Measurements from ENCODE around the gene ELMO3.

Gene ELMO3

DNA sequence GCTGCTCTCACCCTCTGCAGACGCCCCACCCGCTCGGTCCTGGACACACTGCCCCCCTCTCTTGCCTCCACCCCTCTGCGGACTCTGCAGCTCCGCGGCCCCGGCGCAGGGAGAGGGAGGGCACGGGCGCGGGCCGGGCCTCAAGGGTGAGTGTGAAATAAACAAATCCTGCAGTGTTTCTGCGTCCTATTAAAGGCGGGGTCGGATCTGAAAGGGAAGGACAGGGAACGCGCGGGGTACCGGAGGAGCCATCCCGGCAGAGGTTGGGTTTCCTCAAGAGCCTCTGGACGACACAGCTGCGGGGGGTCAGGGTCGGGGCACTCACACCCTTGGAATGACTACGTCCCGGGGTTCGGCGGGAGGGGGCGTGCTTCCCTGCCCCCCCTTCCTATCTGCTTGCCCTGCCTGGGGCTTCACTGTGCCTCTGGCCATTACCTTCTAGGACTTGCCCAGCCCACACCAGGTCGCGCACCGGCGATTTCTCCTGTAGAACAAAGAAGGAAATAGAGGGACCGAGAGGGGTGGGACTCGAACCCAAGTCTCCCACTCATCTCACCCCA lies 34.9 kb upstream of the ELMO3 start:
- DNase-seq (ENCODE audit: low spot score) = no peak

DNA sequence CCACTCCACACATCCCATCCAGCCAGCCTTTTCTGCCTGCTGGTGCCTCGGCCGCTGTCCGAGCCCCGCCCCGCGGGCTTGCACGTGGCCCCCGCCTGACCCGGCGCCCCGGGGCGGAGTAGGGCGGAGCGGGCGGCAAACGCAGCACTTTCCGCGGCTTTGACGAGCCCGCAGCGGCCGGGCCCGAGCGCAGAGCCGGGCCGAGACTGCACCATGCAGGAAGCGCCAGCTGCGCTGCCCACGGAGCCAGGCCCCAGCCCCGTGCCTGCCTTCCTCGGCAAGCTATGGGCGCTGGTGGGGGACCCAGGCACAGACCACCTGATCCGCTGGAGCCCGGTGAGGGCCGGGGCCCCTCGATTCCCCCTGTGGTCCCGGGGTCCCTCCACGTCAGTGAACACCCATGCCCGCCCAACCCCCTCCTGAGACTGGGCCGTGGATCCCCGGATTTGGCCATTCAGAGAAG lies 34.3 kb upstream of the ELMO3 start, which contains the start of gene HSF4:
Gene HSF4, plus strand, starts transcription at position 147 of the 463 bp plus-strand sequence. Its CDS starts 67 bp downstream, at position 214.
- DNase-seq (ENCODE audit: low spot score) = no peak

DNA sequence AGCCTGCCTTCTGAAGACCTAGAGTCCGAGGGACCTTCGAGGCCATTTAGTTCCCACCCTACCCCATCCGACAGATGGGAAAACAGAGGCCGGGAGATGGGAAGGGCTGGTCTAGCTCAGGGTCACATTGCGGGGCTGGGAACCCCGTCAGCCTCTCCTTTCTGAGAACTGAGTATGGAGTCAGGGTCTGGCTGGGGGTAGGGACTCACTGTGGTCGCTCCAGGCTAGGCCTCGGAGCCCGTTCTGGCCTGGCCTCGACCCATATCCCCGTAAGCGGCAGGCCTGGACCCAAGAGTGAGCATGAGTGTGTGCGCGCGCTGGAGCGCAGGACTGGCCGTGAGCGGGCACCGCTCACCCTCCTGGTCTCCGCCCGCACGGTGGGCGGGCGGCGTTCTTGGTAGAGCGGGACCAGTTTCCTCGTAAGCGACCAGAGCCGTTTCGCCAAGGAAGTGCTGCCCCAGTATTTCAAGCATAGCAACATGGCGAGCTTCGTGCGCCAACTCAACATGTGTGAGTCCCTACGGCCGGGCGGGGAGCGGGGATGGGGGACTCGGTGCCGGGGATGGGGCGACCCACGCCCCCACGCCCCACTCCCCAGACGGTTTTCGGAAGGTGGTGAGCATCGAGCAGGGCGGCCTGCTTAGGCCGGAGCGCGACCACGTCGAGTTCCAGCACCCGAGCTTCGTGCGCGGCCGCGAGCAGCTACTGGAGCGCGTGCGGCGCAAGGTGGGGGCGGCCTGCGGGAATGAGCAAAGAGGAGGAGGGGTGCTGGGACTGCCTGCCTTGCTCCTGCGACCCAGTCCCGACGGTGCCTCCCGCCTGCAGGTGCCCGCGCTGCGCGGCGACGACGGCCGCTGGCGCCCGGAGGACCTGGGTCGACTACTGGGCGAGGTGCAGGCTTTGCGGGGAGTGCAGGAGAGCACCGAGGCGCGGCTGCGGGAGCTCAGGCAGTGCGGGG lies 33.5 kb upstream of the ELMO3 start:
- no peak for DNase-seq (ENCODE audit: low spot score)

GRCh38 chr16:67166110-67166547 lies 32.8 kb upstream of the ELMO3 start:
- DNase-seq (ENCODE audit: low spot score) = no peak

GRCh38 chr16:67166598-67167168 lies 32.2 kb upstream of the ELMO3 start:
- no peak for DNase-seq (ENCODE audit: low spot score)

DNA sequence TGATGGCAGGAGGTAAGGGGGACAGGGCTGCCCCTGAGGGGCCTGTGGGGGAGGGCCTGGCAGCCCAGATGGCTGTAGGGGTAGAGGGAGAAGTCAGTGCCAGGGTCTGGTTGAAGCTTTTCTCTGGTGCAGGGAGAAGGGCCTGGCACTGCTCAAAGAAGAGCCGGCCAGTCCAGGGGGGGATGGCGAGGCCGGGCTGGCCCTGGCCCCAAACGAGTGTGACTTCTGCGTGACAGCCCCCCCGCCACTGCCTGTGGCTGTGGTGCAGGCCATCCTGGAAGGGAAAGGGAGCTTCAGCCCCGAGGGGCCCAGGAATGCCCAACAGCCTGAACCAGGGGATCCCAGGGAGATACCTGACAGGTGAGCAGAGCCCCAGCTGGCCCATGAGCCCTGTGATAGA lies 31.3 kb upstream of the ELMO3 start:
- DNase-seq (ENCODE audit: low spot score) = no peak

GRCh38 chr16:67169011-67169451 lies 29.9 kb upstream of the ELMO3 start:
- no peak for DNase-seq (ENCODE audit: low spot score)

DNA sequence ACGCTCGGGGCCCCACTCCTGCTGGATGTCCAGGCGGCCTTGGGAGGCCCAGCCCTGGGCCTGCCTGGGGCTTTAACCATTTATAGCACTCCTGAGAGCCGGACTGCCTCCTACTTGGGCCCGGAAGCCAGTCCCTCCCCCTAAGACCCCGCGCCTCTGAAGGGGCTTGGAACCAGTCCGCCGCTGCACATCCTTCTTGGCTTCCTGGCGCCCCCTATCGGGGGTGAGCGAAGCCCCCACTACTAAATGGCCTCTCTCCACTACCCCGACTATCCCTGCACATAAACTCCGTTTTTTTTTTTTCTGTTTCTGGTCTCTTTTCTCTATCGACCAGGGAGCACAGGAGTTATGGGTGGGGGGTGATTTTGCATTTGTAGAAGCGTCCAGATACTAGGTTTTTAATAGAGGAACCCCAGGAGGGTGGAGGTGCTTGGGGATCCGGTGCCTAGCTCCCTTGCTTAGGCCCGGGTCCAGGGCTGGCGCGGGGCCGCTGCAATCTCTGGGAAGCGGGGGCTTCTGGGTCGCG lies 29.2 kb upstream of the ELMO3 start:
- DNase-seq (ENCODE audit: low spot score) = peak; percentile 37

GRCh38 chr16:67170168-67170948 lies 28.6 kb upstream of the ELMO3 start, which contains the start of gene NOL3:
TSS of gene NOL3 (plus strand) at chr16:67170538.
- DNase-seq (ENCODE audit: low spot score) = peak; percentile 30

DNA sequence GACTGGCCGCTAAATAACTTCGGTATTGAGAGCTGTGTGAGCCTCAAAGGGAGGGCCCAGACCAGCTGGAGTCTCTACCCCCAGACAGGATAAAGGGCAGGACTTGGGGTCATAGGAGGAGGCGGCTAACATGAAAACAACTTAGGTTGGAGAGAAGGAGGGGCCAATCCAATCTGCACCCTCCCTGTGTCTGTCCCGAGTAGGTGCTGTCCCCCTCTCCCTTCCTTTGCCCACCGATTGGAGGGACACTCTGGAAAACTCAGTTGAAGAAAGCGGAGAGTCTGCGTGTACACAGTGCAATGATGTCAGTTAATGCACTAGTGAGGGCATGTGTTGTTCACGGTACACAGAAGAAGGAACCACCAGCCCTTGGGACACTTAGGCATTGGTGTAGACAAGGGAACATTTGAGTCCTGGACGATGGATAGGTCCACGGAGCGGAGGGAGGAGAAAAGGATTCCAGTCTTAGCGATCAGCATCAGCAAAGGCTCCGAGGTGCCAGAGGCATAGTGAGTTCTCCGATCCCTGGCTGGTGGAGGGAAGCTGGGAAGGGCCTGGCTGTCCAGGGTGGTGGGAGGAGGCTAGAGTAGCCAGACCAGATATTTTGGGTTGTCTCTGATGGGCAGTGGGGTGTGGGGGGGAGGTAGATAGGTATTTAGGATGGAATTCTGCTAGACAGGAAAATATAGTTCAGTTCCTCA lies 27.8 kb upstream of the ELMO3 start:
- no peak for DNase-seq (ENCODE audit: low spot score)

- no peak for DNase-seq (ENCODE audit: low spot score)
Measured at GRCh38 chr16:67173323-67173722, 25.6 kb upstream of the ELMO3 start.

GRCh38 chr16:67173808-67174705 lies 24.9 kb upstream of the ELMO3 start:
- DNase-seq (ENCODE audit: low spot score) = peak; percentile 63

DNA sequence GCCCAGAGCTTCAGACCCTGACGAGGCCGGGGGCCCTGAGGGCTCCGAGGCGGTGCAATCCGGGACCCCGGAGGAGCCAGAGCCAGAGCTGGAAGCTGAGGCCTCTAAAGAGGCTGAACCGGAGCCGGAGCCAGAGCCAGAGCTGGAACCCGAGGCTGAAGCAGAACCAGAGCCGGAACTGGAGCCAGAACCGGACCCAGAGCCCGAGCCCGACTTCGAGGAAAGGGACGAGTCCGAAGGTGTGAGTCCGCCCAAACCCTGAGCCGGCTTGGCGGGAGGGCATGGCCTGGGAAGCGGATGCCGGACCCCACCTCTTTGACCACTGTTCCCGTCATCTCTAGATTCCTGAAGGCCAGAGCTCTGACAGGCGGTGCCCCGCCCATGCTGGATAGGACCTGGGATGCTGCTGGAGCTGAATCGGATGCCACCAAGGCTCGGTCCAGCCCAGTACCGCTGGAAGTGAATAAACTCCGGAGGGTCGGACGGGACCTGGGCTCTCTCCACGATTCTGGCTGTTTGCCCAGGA lies 24.2 kb upstream of the ELMO3 start:
- no peak for DNase-seq (ENCODE audit: low spot score)

DNA sequence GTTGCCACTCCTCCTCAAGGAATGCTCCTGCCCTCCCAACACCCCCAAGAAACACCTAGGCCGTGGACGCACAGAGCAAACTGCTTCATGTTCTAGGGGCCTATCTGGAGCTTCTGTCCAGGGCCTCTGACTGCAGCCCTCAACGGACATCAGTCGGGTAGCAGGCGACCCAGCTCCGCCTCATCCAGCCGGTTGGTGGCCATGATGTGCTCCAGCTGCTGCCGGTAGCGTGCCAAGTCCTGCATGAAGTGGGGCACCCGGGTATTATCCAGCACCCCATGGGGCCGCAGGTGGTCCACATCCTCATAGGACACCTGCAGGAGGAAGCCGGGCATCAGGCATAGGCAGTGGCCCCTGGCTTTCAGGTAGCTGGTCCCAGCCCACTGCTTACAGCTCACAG lies 22.3 kb upstream of the ELMO3 start:
- no peak for DNase-seq (ENCODE audit: low spot score)

DNA sequence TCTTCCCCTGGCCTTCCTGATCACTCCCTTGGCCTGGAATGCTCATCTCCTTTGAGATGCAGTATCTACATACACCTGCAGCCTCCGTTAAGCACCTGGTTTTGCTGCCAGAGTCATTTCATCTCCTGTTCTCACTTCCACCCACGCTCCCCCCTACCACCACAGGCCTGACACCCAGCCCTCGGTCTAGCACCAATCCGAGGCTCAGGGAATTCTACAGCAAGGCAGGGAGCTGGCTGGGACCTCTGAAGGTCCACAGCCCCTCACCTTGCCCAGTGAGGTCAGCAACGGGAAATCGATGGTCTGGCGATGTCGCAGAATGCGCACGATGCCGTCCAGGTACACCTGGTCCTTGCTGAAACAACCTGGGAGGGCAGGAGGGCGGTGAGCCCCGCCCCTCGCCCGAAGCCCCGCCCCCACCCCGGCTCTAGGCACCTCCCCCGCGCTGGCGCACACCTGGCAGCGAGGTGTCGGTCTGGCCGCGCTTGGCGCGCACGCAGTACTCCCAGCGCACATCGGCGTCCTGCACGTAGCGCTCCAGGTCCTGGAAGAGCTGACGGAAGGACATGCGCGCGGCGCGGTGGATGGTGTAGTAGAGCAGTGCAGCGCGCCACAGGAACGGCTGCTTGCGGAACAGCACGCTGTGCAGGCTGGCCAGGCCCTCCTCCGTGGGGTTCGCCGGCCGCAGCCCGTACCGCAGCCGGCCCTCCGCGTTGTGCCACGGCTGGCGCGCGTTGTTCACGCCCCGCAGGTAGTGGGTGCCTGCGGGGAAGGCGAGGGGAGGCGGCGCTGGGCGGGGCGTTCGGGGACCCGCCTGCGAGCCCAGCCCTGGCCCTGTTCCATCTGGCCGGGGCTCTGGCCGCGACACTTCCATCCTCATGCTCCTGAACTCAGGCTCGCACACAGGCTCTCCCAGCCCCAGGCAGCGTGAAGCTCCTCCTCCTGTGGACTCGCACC lies 20.9 kb upstream of the ELMO3 start:
- no peak for DNase-seq (ENCODE audit: low spot score)

DNA sequence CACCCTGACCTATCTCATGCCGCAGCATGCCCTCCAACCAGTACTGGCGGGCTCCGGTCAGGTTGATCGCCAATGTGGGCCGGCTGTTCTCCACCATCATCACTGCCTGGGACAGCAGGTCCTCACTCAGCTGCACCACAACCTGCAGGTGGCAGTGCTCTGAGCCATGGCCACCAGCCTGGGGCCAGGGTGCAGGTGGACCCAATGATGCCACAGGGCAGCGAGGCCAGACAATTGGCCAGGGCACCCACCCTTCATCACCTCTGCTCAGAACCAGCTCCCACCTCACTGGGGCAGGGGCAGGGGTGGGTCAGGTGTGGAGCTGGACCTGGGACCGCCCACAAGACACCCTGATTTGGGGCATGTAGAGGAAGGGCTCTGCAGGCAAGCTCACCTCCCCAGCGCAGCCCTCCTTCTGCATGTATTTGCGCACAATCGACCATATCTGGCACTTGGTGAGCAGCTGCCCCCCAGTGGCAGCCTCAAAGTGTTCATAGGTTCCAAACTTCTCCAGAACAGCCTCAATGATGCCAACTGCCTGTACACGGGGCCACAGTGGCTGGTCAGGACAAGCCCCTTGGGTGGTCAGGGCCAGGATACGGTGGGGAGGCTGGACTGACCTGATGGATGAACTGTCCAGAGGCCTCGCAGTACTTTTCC lies 19.4 kb upstream of the ELMO3 start:
- DNase-seq (ENCODE audit: low spot score) = no peak

DNA sequence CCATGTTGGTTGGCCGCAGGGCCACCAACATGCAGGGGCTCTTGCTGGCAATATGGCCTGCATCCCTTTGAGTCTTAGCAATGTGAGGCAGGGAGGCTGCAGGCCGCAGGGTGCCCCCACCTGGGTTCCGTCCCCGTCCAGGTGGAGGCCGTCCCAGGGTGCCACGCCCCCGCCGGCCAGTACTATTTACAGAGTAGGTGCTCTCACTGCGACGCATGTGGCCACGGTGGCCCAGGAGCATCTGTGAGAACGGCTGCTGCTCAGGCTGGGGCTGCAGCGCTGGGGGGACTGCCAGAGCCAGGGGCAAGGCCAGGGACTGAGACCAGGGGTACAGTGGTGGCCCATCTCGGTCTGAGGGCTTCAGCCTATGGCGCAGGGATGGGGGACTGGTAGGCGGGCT lies 18.8 kb upstream of the ELMO3 start:
- DNase-seq (ENCODE audit: low spot score) = no peak

GRCh38 chr16:67181346-67181745 lies 17.6 kb upstream of the ELMO3 start:
- no peak for DNase-seq (ENCODE audit: low spot score)

Data from hematopoietic multipotent progenitor cell treated with erythropoietin and hydrocortisone succinate and interleukin-3 and kit ligand, for 15 days (in vitro differentiated cells).